GM18499 (cell line): ENCODE data around the gene FBRSL1.

Experiments
- ATAC-seq: cut with Tn5 transposase; IDR thresholded peaks from one replicate; pipeline ENCODE4 v1.9.1; 2021; ENCODE audit warnings: moderate number of reproducible peaks; ENCODE audit not compliant: insufficient read depth, unreplicated experiment

Gene FBRSL1

GRCh38 chr12:132550014-132550802, 60.3 kb downstream of the FBRSL1 start:
- no peak for ATAC-seq

GRCh38 chr12:132550830-132551640, 61.1 kb downstream of the FBRSL1 start:
- ATAC-seq, result no peak

GRCh38 chr12:132551641-132552031, 61.7 kb downstream of the FBRSL1 start:
- ATAC-seq, result no peak

- ATAC-seq, result no peak
Observed at GRCh38 chr12:132554845-132555630, 65.1 kb downstream of the FBRSL1 start.

- no peak for ATAC-seq
Observed at GRCh38 chr12:132555686-132556085, 65.7 kb downstream of the FBRSL1 start.

GRCh38 chr12:132556216-132556615, 66.3 kb downstream of the FBRSL1 start:
- ATAC-seq, result no peak

- no peak for ATAC-seq
Observed at GRCh38 chr12:132556801-132557200, 66.8 kb downstream of the FBRSL1 start.

GRCh38 chr12:132557291-132558015, 67.5 kb downstream of the FBRSL1 start:
- ATAC-seq, result no peak

GRCh38 chr12:132558042-132558856, 68.3 kb downstream of the FBRSL1 start:
- no peak for ATAC-seq

GRCh38 chr12:132558861-132559623, 69.1 kb downstream of the FBRSL1 start:
- ATAC-seq, result no peak

GRCh38 chr12:132559652-132560363, 69.9 kb downstream of the FBRSL1 start:
- no peak for ATAC-seq

GRCh38 chr12:132560364-132560613, 70.3 kb downstream of the FBRSL1 start:
- ATAC-seq, result no peak

- no peak for ATAC-seq
Observed at GRCh38 chr12:132560614-132561426, 70.9 kb downstream of the FBRSL1 start.
